ENCODE results near the gene ELMOD1. TPM values are rescaled to one million over a fixed set of nuclear protein-coding genes. Genes with fewer than 3 reads are reported as not detected.
A peak's percentile ranks its signal among the peaks of the same experiment; 100 is the strongest.
"Not testable (repeated sequence)": the region's sequence is repeated elsewhere in the genome, so short reads cannot be mapped to it uniquely, and the experiment has no call there.

ELMOD1 gene
- total RNA-seq = 3.2 TPM

DNA sequence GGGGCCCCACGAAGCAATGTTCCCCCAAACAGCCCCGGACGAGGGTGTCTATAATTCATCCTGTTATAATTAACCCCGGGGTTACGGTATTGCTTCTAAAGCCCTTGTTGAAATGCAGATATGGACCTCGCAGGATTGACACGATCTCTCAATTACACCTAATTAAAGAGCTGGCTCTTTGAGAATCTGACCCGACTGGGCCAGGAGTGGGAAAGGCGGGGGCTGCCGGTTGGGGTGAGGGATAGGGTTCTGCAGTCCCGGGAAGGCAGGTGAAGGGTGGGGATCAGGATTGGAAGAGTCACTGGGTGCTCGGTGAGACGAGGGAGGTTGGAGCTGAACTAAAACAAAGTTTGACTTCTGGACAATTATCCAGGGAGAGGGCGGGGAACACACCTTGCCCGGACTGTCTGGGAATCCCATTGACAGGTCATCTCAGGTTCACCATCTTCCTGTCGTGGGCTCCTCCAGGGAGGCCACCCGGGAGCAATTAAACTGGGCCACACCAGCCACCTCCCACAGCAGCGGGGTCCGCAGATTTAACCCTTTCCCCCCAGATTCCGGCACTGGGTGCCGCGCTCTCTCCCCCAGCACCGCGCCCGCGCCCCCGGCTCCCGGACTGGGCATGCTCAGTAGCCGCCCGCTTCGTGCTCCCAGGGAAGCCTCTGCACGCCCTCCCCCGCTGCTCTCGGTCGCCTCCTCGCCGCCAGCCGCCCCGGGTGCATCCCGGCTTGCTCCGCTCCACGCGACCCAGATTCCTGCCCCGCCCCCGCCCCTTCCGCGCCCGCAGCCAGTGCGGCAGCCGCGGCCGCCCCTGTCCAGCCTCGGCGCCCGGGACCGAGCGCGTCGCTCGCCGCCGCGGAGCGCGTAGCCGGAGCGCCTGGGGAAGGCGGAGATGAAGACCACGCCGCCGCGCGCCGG lies at the start of gene ELMOD1:
Gene ELMOD1, plus strand, starts transcription at position 688 of the 918 bp plus-strand sequence. CDS start 27,043 bp downstream, outside the sequence.
- DNase-seq = peak; percentile 68

DNA sequence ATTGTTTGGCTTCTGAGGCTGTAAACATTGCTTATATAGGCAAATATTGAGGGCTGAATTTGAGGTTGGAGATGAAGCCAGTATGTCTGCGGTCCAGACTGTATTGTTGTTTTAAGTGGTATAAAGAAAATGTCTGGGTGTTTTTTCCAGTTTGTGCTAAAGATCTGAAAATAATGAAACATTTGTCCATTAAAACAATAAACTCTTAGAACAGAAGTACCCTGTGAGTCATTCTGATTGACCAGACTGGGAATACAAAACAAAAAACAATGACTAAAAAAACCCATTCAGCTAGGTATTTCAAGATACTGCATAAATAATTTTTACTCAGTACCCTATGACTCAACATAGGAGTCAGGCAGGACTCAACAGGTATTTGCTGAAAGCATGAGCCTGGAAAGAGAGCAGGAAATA lies 45.8 kb upstream of the ELMOD1 start:
- no peak for DNase-seq

DNA sequence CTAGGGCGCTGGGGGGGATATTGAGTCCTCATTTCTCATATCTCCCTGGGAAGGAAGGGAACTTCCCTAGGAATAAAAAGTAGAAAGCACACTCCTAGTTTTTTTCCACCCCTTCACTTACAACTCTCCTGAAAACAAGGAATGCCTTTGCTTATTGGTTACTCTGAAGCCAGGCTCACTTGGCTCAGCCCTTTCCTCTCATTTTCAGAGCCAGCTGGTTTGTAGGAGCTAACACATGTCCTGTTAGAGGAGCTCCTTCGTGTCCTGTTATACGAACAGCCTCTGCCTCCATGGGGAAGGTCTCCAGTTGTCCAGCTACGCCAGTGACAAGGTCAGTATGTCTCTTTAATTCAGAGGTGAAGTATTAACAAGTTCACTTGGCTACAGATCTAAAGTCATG lies 43.0 kb upstream of the ELMOD1 start:
- no peak for DNase-seq

GRCh38 chr11:107549253-107549953 lies 41.5 kb upstream of the ELMOD1 start:
- DNase-seq = peak; percentile 69

DNA sequence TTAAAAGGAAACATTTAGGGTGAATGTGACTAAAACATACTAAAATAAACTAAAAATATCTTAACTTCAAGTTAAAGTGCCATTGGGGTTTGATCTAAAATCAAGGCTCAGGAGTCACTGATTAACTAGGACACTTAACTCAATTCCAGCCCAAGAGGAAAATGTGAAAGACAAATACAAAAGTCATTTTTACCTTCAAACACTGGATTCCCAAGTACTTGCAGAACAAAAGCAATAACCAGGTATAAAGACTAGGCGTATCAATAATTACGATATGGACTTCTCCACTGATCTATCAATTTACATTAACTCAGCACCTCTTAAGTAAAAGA lies 41.0 kb upstream of the ELMOD1 start:
- DNase-seq = no peak

GRCh38 chr11:107550304-107550703 lies 40.6 kb upstream of the ELMOD1 start:
- no peak for DNase-seq

DNA sequence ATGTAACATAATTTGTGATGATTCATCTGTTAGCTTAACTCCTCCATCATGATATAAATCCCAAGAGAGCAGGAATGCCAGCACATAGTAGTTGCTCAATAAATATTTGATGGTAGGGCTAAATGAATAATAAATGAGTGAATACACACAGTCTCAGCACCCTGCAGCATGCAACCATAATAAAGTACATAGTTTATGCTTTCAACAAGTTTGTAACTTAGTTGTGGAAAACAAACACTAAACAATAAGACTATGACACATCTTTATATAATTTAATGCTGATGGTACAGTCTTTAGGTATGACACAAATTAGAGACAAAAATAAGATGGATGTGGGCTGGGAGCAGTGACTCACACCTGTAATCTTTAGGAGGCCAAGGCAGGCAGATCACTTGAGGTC lies 29.3 kb upstream of the ELMOD1 start:
- no peak for DNase-seq

DNA sequence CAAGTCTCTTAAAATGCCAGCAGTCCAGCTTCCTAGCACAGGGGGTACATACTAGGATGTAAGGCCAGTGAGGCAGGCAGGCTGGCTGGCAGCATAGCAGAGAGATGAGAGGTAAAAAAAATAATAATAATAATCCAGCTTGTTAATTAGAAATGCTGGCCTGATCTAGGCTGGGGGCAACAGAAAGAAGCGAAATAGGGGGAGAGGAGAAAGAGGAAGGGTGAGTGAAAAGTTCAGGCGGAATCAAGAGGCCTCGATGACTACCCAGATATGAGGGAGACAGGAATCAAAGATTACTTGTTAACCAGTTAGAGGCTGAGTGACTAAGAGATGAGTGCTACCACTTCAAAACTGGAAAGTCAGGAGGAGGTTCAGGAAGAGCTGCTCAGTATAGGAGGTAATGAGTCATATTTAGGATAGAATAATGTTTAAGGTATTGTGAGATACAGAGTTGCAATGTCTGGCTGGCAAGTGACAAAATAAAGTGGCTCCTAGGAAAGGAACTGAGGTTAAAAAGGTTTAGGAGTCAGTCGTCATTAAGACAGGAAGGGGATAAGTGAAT lies 28.2 kb upstream of the ELMOD1 start:
- DNase-seq = no peak

GRCh38 chr11:107563702-107564101 lies 27.2 kb upstream of the ELMOD1 start:
- peak; percentile 72 for DNase-seq

GRCh38 chr11:107564877-107565218 lies 26.1 kb upstream of the ELMOD1 start:
- DNase-seq = no peak

DNA sequence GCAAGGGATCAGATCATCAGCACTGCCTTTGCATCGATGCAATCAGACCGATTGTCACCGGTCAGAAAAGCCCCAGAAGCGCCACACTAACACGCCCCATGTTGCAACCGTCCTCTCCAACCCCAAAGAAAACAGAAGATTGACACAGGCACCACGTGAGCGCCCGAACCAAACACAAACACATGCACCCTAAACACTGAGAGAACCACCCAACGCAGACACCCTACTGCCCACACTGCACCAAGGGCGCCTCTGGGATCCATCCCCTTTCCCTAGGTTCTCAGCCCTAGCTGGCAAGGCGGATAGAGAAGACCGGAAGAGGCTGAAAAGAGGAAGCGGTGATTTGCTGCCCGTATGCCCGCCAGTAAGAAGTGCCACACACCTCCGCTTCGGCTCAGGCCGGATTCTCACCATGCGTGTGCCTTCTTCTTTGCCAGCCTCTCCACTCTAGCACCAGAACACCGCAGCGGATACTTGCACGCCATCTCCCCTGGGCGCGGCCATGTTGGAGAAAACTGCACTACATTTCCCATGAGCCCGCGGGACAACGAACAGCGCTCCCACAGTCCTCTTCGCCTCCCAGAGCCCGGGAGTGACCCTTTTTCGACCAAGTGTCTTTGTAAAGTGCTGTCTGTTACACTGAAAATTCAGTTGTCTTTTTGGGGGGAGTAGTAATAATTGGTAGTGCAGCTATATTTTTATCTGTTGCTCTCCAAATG lies 25.6 kb upstream of the ELMOD1 start, which contains the start of gene ALKBH8:
Gene ALKBH8, minus strand, starts transcription at position 517 of the 719 bp plus-strand sequence. CDS start 4,842 bp downstream, outside the sequence.
- DNase-seq = peak; percentile 89

DNA sequence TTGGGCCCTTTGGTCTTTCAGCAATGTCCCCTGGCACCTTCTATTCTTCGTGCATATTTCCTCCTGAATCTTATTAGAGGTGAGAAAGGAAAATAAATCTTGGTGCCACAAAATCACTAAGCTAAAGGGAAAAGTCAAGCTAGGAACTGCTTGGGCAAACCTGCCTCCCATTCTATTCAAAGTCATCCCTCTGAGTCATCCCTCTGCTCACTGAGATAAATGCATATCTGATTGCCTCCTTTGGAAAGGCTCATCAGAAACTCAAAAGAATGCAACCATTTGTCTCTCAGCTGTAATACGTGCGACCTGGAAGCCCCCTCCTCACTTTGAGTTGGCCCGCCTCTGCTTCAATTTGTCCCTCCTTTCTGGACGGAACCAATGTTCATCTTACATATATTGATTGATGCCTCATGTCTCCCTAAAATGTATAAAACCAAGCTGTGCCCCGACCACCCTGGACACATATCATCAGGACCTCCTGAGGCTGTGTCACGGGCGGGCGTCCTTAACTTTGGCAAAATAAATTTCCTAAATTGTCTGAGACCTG lies 24.9 kb upstream of the ELMOD1 start:
- not testable (repeated sequence) for DNase-seq

- no peak for DNase-seq
These were observed 24.4 kb upstream of the ELMOD1 start for GRCh38 chr11:107566569-107566968.

- no peak for DNase-seq
These were observed 23.1 kb upstream of the ELMOD1 start for GRCh38 chr11:107567739-107568335.

- DNase-seq = no peak
These were observed 20.9 kb upstream of the ELMOD1 start for GRCh38 chr11:107570015-107570414.

- DNase-seq = no peak
These were observed 17.5 kb upstream of the ELMOD1 start for GRCh38 chr11:107573438-107573837.

- peak; percentile 71 for DNase-seq
These were observed 14.2 kb upstream of the ELMOD1 start for GRCh38 chr11:107576497-107577345.

DNA sequence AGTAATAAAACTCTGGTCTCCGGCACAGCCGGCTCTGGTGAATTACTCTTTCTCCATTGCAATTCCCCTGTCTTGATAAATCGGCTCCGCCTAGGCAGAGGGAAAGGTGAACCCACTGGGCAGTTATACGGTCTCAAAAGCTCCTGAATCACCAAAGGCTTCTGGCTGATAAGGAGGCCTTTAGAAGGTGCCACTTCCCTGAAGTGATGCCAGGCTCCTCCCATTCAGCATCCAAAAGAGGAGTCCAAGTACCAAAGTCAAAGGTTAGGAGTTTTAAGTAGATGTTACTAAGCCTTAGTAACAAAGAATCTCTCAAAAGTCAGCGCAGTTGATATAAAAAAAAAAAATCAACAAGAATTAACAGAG lies 13.6 kb upstream of the ELMOD1 start:
- DNase-seq = no peak

- DNase-seq = not testable (repeated sequence)
These were observed 11.8 kb upstream of the ELMOD1 start for GRCh38 chr11:107579169-107579568.

- no peak for DNase-seq
These were observed 9.8 kb upstream of the ELMOD1 start for GRCh38 chr11:107581147-107581546.
